ENCODE data around the gene NANOS3. TPM values are rescaled to one million over a fixed set of nuclear protein-coding genes. Genes with fewer than 3 reads are reported as not detected.

NANOS3 gene
- total RNA-seq, 8 experiments from 2014 or later: 1.4 to 14.9 (median 3.7) TPM; not detected in 2

- Histone ChIP-seq H3K4me1 (replicated peaks in 1 of 2) (peaks cover 0 to 5% of the 10 kb centered on the region in 2 donors), H3K27ac (no peak overlapping the region), H3K4me3 (no peak overlapping the region)
- no peak for ATAC-seq (replicated peaks in 6 of 8)
- in situ Hi-C loops (cut with MboI; ENCODE audit: low pct_unique_long_range_greater_than_20kb in 2 of 9, low sequenced_read_pairs in 9 of 9, unreplicated experiment in 9 of 9): no loop called here
- WGBS, 10 experiments: 20 to 100% (median 79%) methylated on average over 1 to 4 of the region's 4 CpGs; no CpG with 5 or more reads in 6 of the 10 experiments
Measured at GRCh38 chr19:13902993-13903555, 26.1 kb downstream of the NANOS3 start.

GRCh38 chr19:13905634-13906520 is 28.9 kb downstream of the NANOS3 start, which contains the start of the genes BRME1 and CC2D1A:
Gene BRME1 (minus strand): TSS chr19:13906117. CDS start chr19:13904892, 1,225 bp downstream.
Gene CC2D1A (plus strand): TSS chr19:13906201. CDS start chr19:13906442, 241 bp downstream.
- no peak within 1 kb of the TSS for H3K27ac ChIP-seq
- peak within 1 kb of the TSS; percentile 63 to 97 (median 73) for H3K4me3 ChIP-seq
- in situ Hi-C loops (cut with MboI; ENCODE audit: low pct_unique_long_range_greater_than_20kb in 2 of 9, low sequenced_read_pairs in 9 of 9, unreplicated experiment in 9 of 9): no loop called here
- H3K4me1 ChIP-seq (replicated peaks in 1 of 2): peaks cover 0 to 5% of the 10 kb centered on the region in 2 donors
- peak; percentile 99 to 100 (median 100) for ATAC-seq (replicated peaks in 6 of 8)
- 0 to 42% (median 18%) methylated on average over 3 to 29 of the region's 86 CpGs; no CpG with 5 or more reads in 3 of the 10 experiments for WGBS, 10 experiments

GRCh38 chr19:13906521-13906904 is 29.6 kb downstream of the NANOS3 start:
- no peak overlapping the region for H3K27ac ChIP-seq
- H3K4me3 ChIP-seq: peak overlapping the region; percentile 63 to 97 (median 73)
- in situ Hi-C loops (cut with MboI; ENCODE audit: low pct_unique_long_range_greater_than_20kb in 2 of 9, low sequenced_read_pairs in 9 of 9, unreplicated experiment in 9 of 9): no loop called here
- peak in 3 of 8 experiments; percentile 8 to 12 (median 9) for ATAC-seq (replicated peaks in 6 of 8)
- 3 to 4% methylated on average over 4 of the region's 13 CpGs; no CpG with 5 or more reads in 8 of the 10 experiments for WGBS, 10 experiments
- peaks cover 0 to 5% of the 10 kb centered on the region in 2 donors for H3K4me1 ChIP-seq (replicated peaks in 1 of 2)

- Histone ChIP-seq H3K27ac (no peak overlapping the region), H3K4me1 (replicated peaks in 1 of 2) (peaks cover 0 to 5% of the 10 kb centered on the region in 2 donors), H3K4me3 (peak overlapping the region; percentile 63 to 97 (median 73))
- in situ Hi-C loops (cut with MboI; ENCODE audit: low pct_unique_long_range_greater_than_20kb in 2 of 9, low sequenced_read_pairs in 9 of 9, unreplicated experiment in 9 of 9): no loop called here
- WGBS, 10 experiments: 71 to 94% (median 80%) methylated on average over 1 to 5 of the region's 5 CpGs; no CpG with 5 or more reads in 3 of the 10 experiments
- no peak for ATAC-seq (replicated peaks in 6 of 8)
Measured at GRCh38 chr19:13906910-13907309, 30.0 kb downstream of the NANOS3 start.

- H3K27ac ChIP-seq: no peak overlapping the region
- peaks cover 0 to 5% of the 10 kb centered on the region in 2 donors for H3K4me1 ChIP-seq (replicated peaks in 1 of 2)
- 60 to 100% (median 91%) methylated on average over 1 to 4 of the region's 8 CpGs; no CpG with 5 or more reads in 2 of the 10 experiments for WGBS, 10 experiments
- ATAC-seq (replicated peaks in 6 of 8): no peak
- in situ Hi-C loops (cut with MboI; ENCODE audit: low pct_unique_long_range_greater_than_20kb in 2 of 9, low sequenced_read_pairs in 9 of 9, unreplicated experiment in 9 of 9): no loop called here
- H3K4me3 ChIP-seq: no peak overlapping the region
Measured at GRCh38 chr19:13908674-13909073, 31.7 kb downstream of the NANOS3 start.

- H3K4me1 ChIP-seq (replicated peaks in 1 of 2): peaks cover 0 to 5% of the 10 kb centered on the region in 2 donors
- in situ Hi-C loops (cut with MboI; ENCODE audit: low pct_unique_long_range_greater_than_20kb in 2 of 9, low sequenced_read_pairs in 9 of 9, unreplicated experiment in 9 of 9): no loop called here
- H3K4me3 ChIP-seq: no peak overlapping the region
- no peak overlapping the region for H3K27ac ChIP-seq
- WGBS, 10 experiments: 100% methylated on average over 1 of the region's 2 CpGs; no CpG with 5 or more reads in 9 of the 10 experiments
- no peak for ATAC-seq (replicated peaks in 6 of 8)
Measured at GRCh38 chr19:13909430-13909829, 32.5 kb downstream of the NANOS3 start.

GRCh38 chr19:13913352-13913751 is 36.4 kb downstream of the NANOS3 start:
- no peak overlapping the region for H3K27ac ChIP-seq
- ATAC-seq (replicated peaks in 6 of 8): no peak
- no peaks in the 10 kb centered on the region for H3K4me1 ChIP-seq (replicated peaks in 1 of 2)
- 95 to 100% (median 100%) methylated on average over 2 to 4 of the region's 17 CpGs; no CpG with 5 or more reads in 7 of the 10 experiments for WGBS, 10 experiments
- in situ Hi-C loops (cut with MboI; ENCODE audit: low pct_unique_long_range_greater_than_20kb in 2 of 9, low sequenced_read_pairs in 9 of 9, unreplicated experiment in 9 of 9): no loop called here
- no peak overlapping the region for H3K4me3 ChIP-seq

GRCh38 chr19:13914777-13915176 is 37.8 kb downstream of the NANOS3 start:
- Histone ChIP-seq H3K4me3 (no peak overlapping the region), H3K27ac (no peak overlapping the region), H3K4me1 (replicated peaks in 1 of 2) (no peaks in the 10 kb centered on the region)
- in situ Hi-C loops (cut with MboI; ENCODE audit: low pct_unique_long_range_greater_than_20kb in 2 of 9, low sequenced_read_pairs in 9 of 9, unreplicated experiment in 9 of 9): no loop called here
- WGBS, 10 experiments: 67 to 100% (median 86%) methylated on average over 1 to 3 of the region's 3 CpGs; no CpG with 5 or more reads in 2 of the 10 experiments
- ATAC-seq (replicated peaks in 6 of 8): no peak

GRCh38 chr19:13917888-13918406 is 41.0 kb downstream of the NANOS3 start:
- no peak for ATAC-seq (replicated peaks in 6 of 8)
- in situ Hi-C loops (cut with MboI; ENCODE audit: low pct_unique_long_range_greater_than_20kb in 2 of 9, low sequenced_read_pairs in 9 of 9, unreplicated experiment in 9 of 9): no loop called here
- WGBS, 10 experiments: 89 to 95% (median 91%) methylated on average over 6 to 9 of the region's 14 CpGs; no CpG with 5 or more reads in 7 of the 10 experiments
- H3K4me1 ChIP-seq (replicated peaks in 1 of 2): no peaks in the 10 kb centered on the region
- no peak overlapping the region for H3K4me3 ChIP-seq
- no peak overlapping the region for H3K27ac ChIP-seq

- Histone ChIP-seq H3K4me3 (no peak overlapping the region), H3K27ac (no peak overlapping the region), H3K4me1 (replicated peaks in 1 of 2) (no peaks in the 10 kb centered on the region)
- WGBS, 10 experiments: 100% methylated on average over 3 of the region's 34 CpGs; no CpG with 5 or more reads in 9 of the 10 experiments
- ATAC-seq (replicated peaks in 6 of 8): peak in 2 of 8 experiments; percentile 7 to 8
- in situ Hi-C loops (cut with MboI; ENCODE audit: low pct_unique_long_range_greater_than_20kb in 2 of 9, low sequenced_read_pairs in 9 of 9, unreplicated experiment in 9 of 9): no loop called here
Measured at GRCh38 chr19:13918726-13919411, 41.9 kb downstream of the NANOS3 start.

- in situ Hi-C loops (cut with MboI; ENCODE audit: low pct_unique_long_range_greater_than_20kb in 2 of 9, low sequenced_read_pairs in 9 of 9, unreplicated experiment in 9 of 9): no loop called here
- ATAC-seq (replicated peaks in 6 of 8): no peak
- Histone ChIP-seq H3K4me1 (replicated peaks in 1 of 2) (no peaks in the 10 kb centered on the region), H3K4me3 (no peak overlapping the region), H3K27ac (no peak overlapping the region)
- WGBS, 10 experiments: 100% methylated on average over 1 to 4 of the region's 11 CpGs; no CpG with 5 or more reads in 6 of the 10 experiments
Measured at GRCh38 chr19:13920524-13920923, 43.6 kb downstream of the NANOS3 start.

- Histone ChIP-seq H3K27ac (no peak overlapping the region), H3K4me3 (no peak overlapping the region), H3K4me1 (replicated peaks in 1 of 2) (no peaks in the 10 kb centered on the region)
- in situ Hi-C loops (cut with MboI; ENCODE audit: low pct_unique_long_range_greater_than_20kb in 2 of 9, low sequenced_read_pairs in 9 of 9, unreplicated experiment in 9 of 9): no loop called here
- 40 to 100% (median 85%) methylated on average over 1 to 2 of the region's 2 CpGs; no CpG with 5 or more reads in 4 of the 10 experiments for WGBS, 10 experiments
- ATAC-seq (replicated peaks in 6 of 8): peak; percentile 38 to 94 (median 66)
Measured at GRCh38 chr19:13920940-13921747, 44.2 kb downstream of the NANOS3 start.

Measured in motor neuron (in vitro differentiated cells).